Upper lobe of right lung (tissue), 1 donor: Measurements from ENCODE around the gene PTPRS. TPM values are rescaled to one million over a fixed set of nuclear protein-coding genes. Genes with fewer than 3 reads are reported as not detected.

ENCODE experiments used
- ATAC-seq: fragments of 200-7000 bp; cut with Tn5 transposase; one replicate; pipeline ENCODE4 v1.9.1; 2020; ENCODE audit warnings: mild to moderate bottlenecking, moderate library complexity
- DNase-seq: peaks from one replicate; pipeline ENCODE4 v3.0.0-alpha.2; 2020
- H3K27ac ChIP-seq: fragments of 200-600 bp; one replicate; pipeline ENCODE4 v1.8.0; 2022
- H3K27me3 ChIP-seq: fragments of 200-600 bp; one replicate; pipeline ENCODE4 v1.8.0; 2022; ENCODE audit warnings: mild to moderate bottlenecking
- H3K36me3 ChIP-seq: fragments of 200-600 bp; one replicate; pipeline ENCODE4 v1.8.0; 2022
- H3K4me1 ChIP-seq: fragments of 200-600 bp; one replicate; pipeline ENCODE4 v1.8.0; 2022
- H3K4me3 ChIP-seq: fragments of 200-600 bp; one replicate; pipeline ENCODE4 v1.8.0; 2022; ENCODE audit warnings: mild to moderate bottlenecking
- H3K9me3 ChIP-seq: fragments of 200-600 bp; one replicate; pipeline ENCODE4 v1.8.0; 2022
- CTCF ChIP-seq: fragments of 200-600 bp; IDR thresholded peaks from one replicate; pipeline ENCODE4 v1.8.0; 2022; ENCODE audit warnings: antibody characterized with exemption
- intact Hi-C: fragments of 100-400 bp; cut with DNase I; formaldehyde crosslinking; loops from one replicate; pipeline ENCODE4 v1.11.0; 2022
- total RNA-seq: library from RNA; stranded (reverse); fragmentation: NEBNext Ultra II Directional; extraction: Animal tissue kit (Norgen Biotek cat#: 25700); gene quantifications from one replicate; pipeline ENCODE4 v1.2.1, GENCODE V29; 2021
- donor health status: DM: no; HTN: yes; CAD: no; lungs with severe emphysema.

The PTPRS gene
- total RNA-seq, 1 donor from 2014 or later: 131 TPM

GRCh38 chr19:5317321-5317720 is 23.3 kb downstream of the PTPRS start:
- intact Hi-C loops: no loop called here
- no peak overlapping the region for H3K27ac ChIP-seq
- TF ChIP-seq CTCF: no peak
- H3K4me3 ChIP-seq: no peak overlapping the region
- H3K9me3 ChIP-seq: no peaks in the 10 kb centered on the region
- H3K36me3 ChIP-seq: no peaks in the 10 kb centered on the region
- ATAC-seq: no peak
- peaks cover 2% of the 10 kb centered on the region for H3K4me1 ChIP-seq
- no peak for DNase-seq
- H3K27me3 ChIP-seq: peaks cover 21% of the 10 kb centered on the region

DNA sequence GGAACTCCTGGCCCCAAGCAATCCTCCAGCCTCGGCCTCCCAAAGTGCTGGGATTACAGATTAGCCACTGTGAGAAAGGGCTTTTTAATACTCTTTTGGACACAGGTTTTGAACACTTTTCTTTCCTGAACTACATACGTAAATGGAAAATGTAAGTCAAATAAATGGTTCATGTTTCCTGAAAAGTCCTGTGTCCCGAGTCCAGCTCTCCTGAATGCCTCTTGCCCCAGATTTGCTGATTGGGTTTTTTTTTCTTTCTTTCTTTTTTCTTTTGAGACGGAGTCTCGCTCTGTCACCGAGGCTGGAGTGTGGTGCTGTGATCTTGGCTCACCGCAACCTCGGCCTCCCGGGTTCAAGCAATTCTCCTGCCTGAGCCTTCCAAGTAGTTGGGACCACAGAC is 24.5 kb downstream of the PTPRS start:
- H3K9me3 ChIP-seq: no peaks in the 10 kb centered on the region
- ATAC-seq (no peak), DNase-seq (no peak)
- no peaks in the 10 kb centered on the region for H3K4me1 ChIP-seq
- H3K27me3 ChIP-seq: peaks cover 9% of the 10 kb centered on the region
- H3K27ac ChIP-seq: no peak overlapping the region
- no peak overlapping the region for H3K4me3 ChIP-seq
- TF ChIP-seq CTCF: no peak
- H3K36me3 ChIP-seq: no peaks in the 10 kb centered on the region
- intact Hi-C loops: no loop called here

GRCh38 chr19:5314907-5315298 is 25.7 kb downstream of the PTPRS start:
- ATAC-seq (no peak), DNase-seq (no peak)
- Histone ChIP-seq H3K36me3 (no peaks in the 10 kb centered on the region), H3K27me3 (peaks cover under 1% of the 10 kb centered on the region), H3K27ac (no peak overlapping the region), H3K4me3 (no peak overlapping the region), H3K4me1 (no peaks in the 10 kb centered on the region), H3K9me3 (no peaks in the 10 kb centered on the region)
- TF ChIP-seq CTCF: no peak
- intact Hi-C loops: no loop called here

DNA sequence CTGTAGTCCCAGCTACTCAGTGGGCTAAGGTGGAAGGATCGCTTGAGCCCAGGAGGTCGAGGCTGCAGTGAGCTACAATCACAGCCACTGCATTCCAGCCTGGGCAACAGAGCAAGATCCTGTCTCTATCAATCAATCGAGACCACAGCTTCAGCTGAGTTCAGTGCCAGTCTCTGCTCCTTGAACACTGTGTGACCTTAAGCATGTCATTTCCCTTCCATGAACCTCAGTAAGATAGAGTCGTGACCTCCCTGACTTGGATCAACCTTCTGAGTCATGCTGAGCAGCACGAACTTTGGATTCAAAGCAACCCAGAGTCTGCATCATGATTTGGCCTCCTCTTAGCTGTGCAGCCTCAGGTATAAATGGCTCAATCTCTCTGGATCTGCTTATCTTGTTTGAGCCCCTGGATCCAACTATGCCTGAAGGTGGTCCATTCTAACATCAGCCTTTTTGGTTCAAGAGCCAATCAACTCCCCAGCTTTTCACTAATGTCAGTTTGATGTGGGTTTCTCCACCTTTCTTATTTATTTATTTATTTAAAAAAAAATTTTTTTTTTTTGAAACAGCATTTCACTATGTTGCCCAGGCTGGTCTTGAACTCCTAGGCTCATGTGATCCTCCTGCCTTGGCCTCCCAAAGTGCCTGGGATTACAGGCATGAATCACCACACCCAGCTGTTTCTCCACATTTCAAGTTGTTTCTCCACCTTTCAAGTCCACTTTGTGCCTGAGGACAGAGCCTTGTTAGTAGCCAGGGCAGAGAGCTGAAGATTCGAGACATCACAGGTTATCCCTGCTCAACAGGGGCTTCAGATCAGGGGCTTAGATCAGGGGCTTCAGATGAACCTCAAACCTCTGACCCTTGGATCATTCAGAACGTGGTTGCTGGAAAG is 26.4 kb downstream of the PTPRS start:
- H3K36me3 ChIP-seq: no peaks in the 10 kb centered on the region
- intact Hi-C loops: no loop called here
- TF ChIP-seq CTCF: no peak
- H3K27me3 ChIP-seq: no peaks in the 10 kb centered on the region
- H3K27ac ChIP-seq: no peak overlapping the region
- no peak overlapping the region for H3K4me3 ChIP-seq
- DNase-seq: no peak
- no peak for ATAC-seq
- H3K4me1 ChIP-seq: no peaks in the 10 kb centered on the region
- H3K9me3 ChIP-seq: no peaks in the 10 kb centered on the region

- H3K27ac ChIP-seq: no peak overlapping the region
- DNase-seq: no peak
- no peak overlapping the region for H3K4me3 ChIP-seq
- H3K9me3 ChIP-seq: no peaks in the 10 kb centered on the region
- no peak for TF ChIP-seq CTCF
- intact Hi-C loops: no loop called here
- no peaks in the 10 kb centered on the region for H3K27me3 ChIP-seq
- H3K36me3 ChIP-seq: no peaks in the 10 kb centered on the region
- ATAC-seq: no peak
- no peaks in the 10 kb centered on the region for H3K4me1 ChIP-seq
These were observed 27.3 kb downstream of the PTPRS start for GRCh38 chr19:5313307-5313706.
